Measurements from ENCODE around the gene BARX1. TPM values are rescaled to one million over a fixed set of nuclear protein-coding genes. Genes with fewer than 3 reads are reported as not detected.
A peak's percentile ranks its signal among the peaks of the same experiment; 100 is the strongest.

The BARX1 gene
- total and polyA plus RNA-seq, 2 experiments from 2014 or later = not detected

DNA sequence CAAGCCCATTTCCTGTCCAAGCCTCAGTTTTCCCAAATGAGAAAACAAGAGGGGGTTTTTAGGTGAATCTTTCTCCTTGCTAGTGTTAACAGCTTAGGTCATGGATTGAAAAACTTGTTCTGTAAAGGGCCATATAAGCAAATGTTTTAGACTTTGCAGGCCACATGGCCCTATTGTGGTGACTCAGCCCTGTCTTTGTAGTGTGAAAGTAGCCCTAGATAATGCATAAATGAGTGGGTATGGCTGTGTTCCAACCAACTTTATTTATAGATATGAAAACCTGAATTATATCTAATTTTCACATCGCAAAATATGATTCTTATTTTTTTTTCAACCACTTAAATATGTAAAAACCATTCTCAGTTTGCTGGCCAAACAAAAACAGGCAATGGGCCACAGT, 6.9 kb upstream of the BARX1 start:
- H3F3A ChIP-seq (ENCODE audit: insufficient read depth) = peaks cover 11% of the 10 kb centered on the region; the same call in 1 of the 2 replicates
- no peak overlapping the region for H3K9ac ChIP-seq
- peaks cover 40% of the 10 kb centered on the region for H3K27me3 ChIP-seq (replicated peaks; ENCODE audit: insufficient read depth)
- H3K79me2 ChIP-seq (ENCODE audit: insufficient read depth) = no peaks in the 10 kb centered on the region
- peak; percentile 39 for DNase-seq
- TF ChIP-seq EZH2 (IDR thresholded peaks at IDR 0.05; ENCODE audit: insufficient read depth, poor library complexity, severe bottlenecking) (no peak), EZH2phosphoT487 (IDR thresholded peaks at IDR 0.05; ENCODE audit: insufficient read depth, low read depth) (no peak)
- no peak overlapping the region for H2AFZ ChIP-seq
- H3K27ac ChIP-seq = no peak overlapping the region
- H3K4me3 ChIP-seq = no peak overlapping the region
- in situ Hi-C loops (cut with MboI) = loop anchor here (10.0 kb wide), 1 partner anchor 277 kb away; no protein-coding TSS in a partner anchor
- no peaks in the 10 kb centered on the region for H3K9me3 ChIP-seq (ENCODE audit: low read depth)
- H4K20me1 ChIP-seq (ENCODE audit: insufficient read depth) = no peaks in the 10 kb centered on the region
- no peaks in the 10 kb centered on the region for H3K9me2 ChIP-seq (ENCODE audit: insufficient read depth)
- no peak overlapping the region for H3K4me2 ChIP-seq (ENCODE audit: unreplicated experiment)
- 42 to 62% methylated on average over 1 of the region's 1 CpG for WGBS, 2 experiments (ENCODE audit: low coverage in 1 of 2, low lambda C conversion rate in 2 of 2, missing lambda C conversion rate in 2 of 2)
- H3K4me1 ChIP-seq (ENCODE audit: insufficient read depth) = peaks cover 6% of the 10 kb centered on the region; the same call in 1 of the 2 replicates
- no peaks in the 10 kb centered on the region for H3K36me3 ChIP-seq (ENCODE audit: low read depth)

DNA sequence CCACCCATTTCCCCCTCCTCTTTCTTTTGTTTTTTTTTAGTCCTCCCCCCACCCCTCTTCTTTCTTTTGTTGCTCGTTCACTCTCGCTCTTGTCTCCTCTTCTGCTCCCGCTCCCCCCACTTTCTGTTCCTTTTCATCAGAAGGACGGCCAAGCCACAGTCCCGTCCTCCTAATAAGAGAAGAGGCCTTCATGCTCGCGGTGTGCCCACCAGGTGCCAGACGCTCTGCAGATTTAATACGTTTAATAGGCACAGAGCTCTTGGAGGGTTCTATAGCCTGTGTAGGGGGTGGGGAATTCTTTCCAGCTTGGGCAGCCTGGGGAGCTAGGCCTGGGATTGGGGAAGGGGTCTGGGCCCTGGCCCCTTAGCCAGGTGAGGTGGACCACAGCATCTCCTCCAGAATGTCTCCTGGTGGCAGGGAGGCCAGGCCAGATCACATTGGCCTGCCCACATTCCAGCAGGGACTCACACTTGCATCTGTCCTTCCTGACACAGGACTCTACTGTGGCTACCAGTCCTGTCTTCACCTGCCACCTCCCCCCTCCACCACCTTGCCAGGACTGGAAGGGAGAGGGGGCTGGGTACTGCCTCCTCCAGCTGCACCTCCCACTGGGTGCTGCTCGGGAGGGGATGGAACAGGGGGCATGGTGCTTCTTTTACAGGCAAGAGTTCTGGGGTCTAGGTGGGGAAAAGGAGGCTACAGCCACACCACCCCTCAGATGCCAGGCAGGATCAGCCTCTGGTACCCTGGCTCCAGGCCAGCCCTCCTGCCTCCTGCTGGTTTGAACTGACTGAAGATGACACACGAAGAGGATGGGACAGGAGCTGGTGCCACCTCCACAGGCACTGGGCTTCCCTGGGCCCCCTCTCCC, 6.1 kb upstream of the BARX1 start:
- Histone ChIP-seq H3K4me3 (no peak overlapping the region), H3K27ac (no peak overlapping the region), H3K79me2 (ENCODE audit: insufficient read depth) (no peaks in the 10 kb centered on the region), H3F3A (ENCODE audit: insufficient read depth) (peaks cover 11% of the 10 kb centered on the region; the same call in 1 of the 2 replicates), H3K4me1 (ENCODE audit: insufficient read depth) (peaks cover 6% of the 10 kb centered on the region; the same call in 1 of the 2 replicates), H3K9me3 (ENCODE audit: low read depth) (no peaks in the 10 kb centered on the region), H3K27me3 (replicated peaks; ENCODE audit: insufficient read depth) (peaks cover 48% of the 10 kb centered on the region), H4K20me1 (ENCODE audit: insufficient read depth) (no peaks in the 10 kb centered on the region), H3K4me2 (ENCODE audit: unreplicated experiment) (no peak overlapping the region), H2AFZ (no peak overlapping the region), H3K9me2 (ENCODE audit: insufficient read depth) (no peaks in the 10 kb centered on the region), H3K36me3 (ENCODE audit: low read depth) (no peaks in the 10 kb centered on the region), H3K9ac (no peak overlapping the region)
- no peak for TF ChIP-seq EZH2 (IDR thresholded peaks at IDR 0.05; ENCODE audit: insufficient read depth, poor library complexity, severe bottlenecking)
- TF ChIP-seq EZH2phosphoT487 (IDR thresholded peaks at IDR 0.05; ENCODE audit: insufficient read depth, low read depth) = no peak
- in situ Hi-C loops (cut with MboI) = loop anchor here (10.0 kb wide), 1 partner anchor 276 kb away; no protein-coding TSS in a partner anchor
- DNase-seq = no peak
- 76 to 81% methylated on average over 8 to 11 of the region's 11 CpGs for WGBS, 2 experiments (ENCODE audit: low coverage in 1 of 2, low lambda C conversion rate in 2 of 2, missing lambda C conversion rate in 2 of 2)

DNA sequence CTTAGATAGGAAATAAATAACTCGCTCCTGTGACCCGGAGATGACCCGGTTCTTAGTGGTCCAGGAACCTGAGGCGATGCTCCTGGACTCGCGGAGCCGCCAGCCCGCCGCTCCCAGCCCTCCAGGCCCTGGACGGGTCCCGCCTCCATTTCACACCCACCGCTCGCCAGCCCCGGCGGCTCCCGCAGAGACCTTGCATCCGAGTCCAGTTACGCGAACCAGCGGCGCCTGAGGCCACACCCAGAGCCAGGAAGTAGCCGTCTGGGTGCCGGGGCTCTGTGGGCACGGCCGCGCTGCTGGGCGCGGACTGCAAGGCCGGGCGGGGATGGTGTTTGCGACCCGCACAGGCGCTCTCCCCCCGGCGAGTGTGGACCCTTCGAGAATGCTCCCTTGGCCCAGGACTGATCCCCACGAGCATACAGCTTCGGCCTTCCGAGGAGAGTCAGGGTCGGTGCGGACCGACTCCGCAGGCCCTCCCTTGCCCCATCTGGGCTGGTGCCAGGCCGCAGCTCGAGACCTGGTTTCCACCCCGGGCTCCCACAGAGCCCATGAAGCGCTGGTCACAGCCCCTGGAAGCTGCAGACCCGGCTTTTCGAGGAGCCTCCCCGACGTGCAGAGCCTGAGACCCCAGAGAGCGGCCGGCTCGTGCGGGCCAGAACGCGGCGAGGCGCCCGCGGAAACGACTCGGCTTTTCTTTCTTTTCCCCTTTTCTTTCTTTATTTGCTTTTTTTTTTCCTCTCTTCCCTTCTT, 5.2 kb upstream of the BARX1 start:
- 25 to 26% methylated on average over 56 to 63 of the region's 63 CpGs for WGBS, 2 experiments (ENCODE audit: low coverage in 1 of 2, low lambda C conversion rate in 2 of 2, missing lambda C conversion rate in 2 of 2)
- H3K79me2 ChIP-seq (ENCODE audit: insufficient read depth) = no peaks in the 10 kb centered on the region
- H3K4me3 ChIP-seq = no peak overlapping the region
- DNase-seq = peak; percentile 35
- peaks cover 57% of the 10 kb centered on the region for H3K27me3 ChIP-seq (replicated peaks; ENCODE audit: insufficient read depth)
- H3K36me3 ChIP-seq (ENCODE audit: low read depth) = no peaks in the 10 kb centered on the region
- no peak overlapping the region for H2AFZ ChIP-seq
- H3K9ac ChIP-seq = no peak overlapping the region
- no peak overlapping the region for H3K4me2 ChIP-seq (ENCODE audit: unreplicated experiment)
- H3K27ac ChIP-seq = no peak overlapping the region
- no peak for TF ChIP-seq EZH2 (IDR thresholded peaks at IDR 0.05; ENCODE audit: insufficient read depth, poor library complexity, severe bottlenecking)
- no peaks in the 10 kb centered on the region for H3K9me2 ChIP-seq (ENCODE audit: insufficient read depth)
- H3K4me1 ChIP-seq (ENCODE audit: insufficient read depth) = peaks cover 6% of the 10 kb centered on the region; the same call in 1 of the 2 replicates
- H3F3A ChIP-seq (ENCODE audit: insufficient read depth) = peaks cover 11% of the 10 kb centered on the region; the same call in 1 of the 2 replicates
- in situ Hi-C loops (cut with MboI) = loop anchor here (10.0 kb wide), 1 partner anchor 276 kb away; no protein-coding TSS in a partner anchor
- H4K20me1 ChIP-seq (ENCODE audit: insufficient read depth) = no peaks in the 10 kb centered on the region
- H3K9me3 ChIP-seq (ENCODE audit: low read depth) = no peaks in the 10 kb centered on the region

DNA sequence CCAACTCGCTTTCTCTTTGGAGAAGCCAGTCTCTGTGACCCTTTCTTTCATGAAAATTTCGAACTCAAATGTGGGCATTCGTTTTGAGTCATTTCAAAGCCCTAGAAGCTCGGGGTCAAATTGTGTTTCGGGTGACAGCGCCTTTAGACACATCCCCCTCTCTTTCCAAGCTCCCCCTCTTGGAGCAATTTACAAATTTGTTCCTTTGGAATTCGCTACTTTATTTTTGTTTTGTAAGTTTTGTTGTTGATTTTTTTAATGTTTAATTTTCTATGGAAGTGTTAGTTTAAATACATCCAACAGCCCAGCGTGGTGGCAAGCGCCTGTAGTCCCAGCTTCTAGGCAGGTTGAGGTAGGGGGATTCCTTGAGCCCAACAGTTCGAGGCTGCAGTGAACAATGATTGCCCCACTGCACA, 4.6 kb upstream of the BARX1 start:
- Histone ChIP-seq H3K27me3 (replicated peaks; ENCODE audit: insufficient read depth) (peaks cover 58% of the 10 kb centered on the region), H3K4me3 (no peak overlapping the region), H3K36me3 (ENCODE audit: low read depth) (no peaks in the 10 kb centered on the region), H3K4me1 (ENCODE audit: insufficient read depth) (peaks cover 6% of the 10 kb centered on the region; the same call in 1 of the 2 replicates), H4K20me1 (ENCODE audit: insufficient read depth) (no peaks in the 10 kb centered on the region), H3K9ac (no peak overlapping the region), H3K4me2 (ENCODE audit: unreplicated experiment) (no peak overlapping the region), H3K9me3 (ENCODE audit: low read depth) (no peaks in the 10 kb centered on the region), H3F3A (ENCODE audit: insufficient read depth) (peaks cover 11% of the 10 kb centered on the region; the same call in 1 of the 2 replicates), H3K27ac (no peak overlapping the region), H2AFZ (no peak overlapping the region), H3K9me2 (ENCODE audit: insufficient read depth) (no peaks in the 10 kb centered on the region), H3K79me2 (ENCODE audit: insufficient read depth) (no peaks in the 10 kb centered on the region)
- TF ChIP-seq EZH2 (IDR thresholded peaks at IDR 0.05; ENCODE audit: insufficient read depth, poor library complexity, severe bottlenecking) (peak; percentile 92), EZH2phosphoT487 (IDR thresholded peaks at IDR 0.05; ENCODE audit: insufficient read depth, low read depth) (no peak)
- no peak for DNase-seq
- 41 to 47% methylated on average over 10 of the region's 10 CpGs for WGBS, 2 experiments (ENCODE audit: low coverage in 1 of 2, low lambda C conversion rate in 2 of 2, missing lambda C conversion rate in 2 of 2)
- in situ Hi-C loops (cut with MboI) = loop anchor here (10.0 kb wide), 1 partner anchor 275 kb away; no protein-coding TSS in a partner anchor

Data from GM23248 (cell line).